Endothelial cell of umbilical vein (primary cell): ENCODE measurements around the gene DCC. TPM values are rescaled to one million over a fixed set of nuclear protein-coding genes. Genes with fewer than 3 reads are reported as not detected.

ENCODE experiments used
- BruUV-seq: library from RNA; stranded (reverse); fragments of 400-500 nt; replicated peaks from 2 replicates; lab custom pipeline; 2021; lab: Mats Ljungman, UMichigan
- CTCF ChIA-PET: fragments of 300-600, 350-600 bp; sonication (Branson Sonifier 250); formaldehyde crosslinking; loops from one replicate; lab custom pipeline; 2021; ENCODE audit warnings: antibody characterized with exemption, inconsistent platforms; lab: Charles Lee
- POLR2A ChIA-PET: fragments of 300-600, 350-600 bp; sonication (Branson Sonifier 250); formaldehyde crosslinking; loops from one replicate; lab custom pipeline; 2021; ENCODE audit warnings: antibody characterized with exemption, inconsistent platforms; lab: Charles Lee
- DNase-seq: peaks from one replicate; pipeline ENCODE4 v3.0.0-alpha.2; 2011; ENCODE audit warnings: low read depth, low spot score
- FAIRE-seq: peaks from 2 replicates; lab custom pipeline; 2011; peaks lifted over from hg19 to GRCh38; lab: Jason Lieb, UNC
- H2AFZ ChIP-seq: 2 replicates; pipeline ENCODE4 v1.6.0; 2012; ENCODE audit warnings: low read depth, low read length, control low read depth, inconsistent platforms
- H3K27ac ChIP-seq: 2 replicates; pipeline ENCODE4 v1.5.1; 2011; ENCODE audit warnings: low read depth, mild to moderate bottlenecking, control low read depth, low read length, moderate library complexity; ENCODE audit not compliant: insufficient read depth
- H3K27me3 ChIP-seq, 2 experiments: 2 replicates each; pipeline versions ENCODE4 v1.6.0 to v1.6.1; 2011; ENCODE audit warnings: low read length in 2 of 2, mixed read lengths in 1 of 2; ENCODE audit not compliant: control insufficient read depth in 2 of 2, insufficient read depth in 2 of 2
- H3K36me3 ChIP-seq, 2 experiments: 2 replicates in 1 of 2; 3 replicates in 1 of 2; pipeline ENCODE4 v1.5.1; 2011; ENCODE audit warnings: low read length in 2 of 2, mild to moderate bottlenecking in 1 of 2, moderate library complexity in 1 of 2; ENCODE audit not compliant: control insufficient read depth in 2 of 2, insufficient read depth in 2 of 2; ENCODE audit errors: extremely low read depth in 1 of 2
- H3K4me1 ChIP-seq: 3 replicates; pipeline ENCODE4 v1.5.1; 2011; ENCODE audit warnings: mild to moderate bottlenecking, low read length; ENCODE audit not compliant: control insufficient read depth, insufficient read depth; ENCODE audit errors: extremely low read depth
- H3K4me2 ChIP-seq: 2 replicates; pipeline ENCODE4 v1.6.1; 2011; ENCODE audit warnings: low read length, control low read depth, mixed read lengths; ENCODE audit not compliant: insufficient read depth
- H3K4me3 ChIP-seq, 3 experiments: fragments of 200-600 bp in 1 of 3; sonication (generic), shearing (Covaris generic) in 1 of 3; replicated peaks in 1 of 3; 2 replicates each; pipeline ENCODE4 v1.5.1; 2011 to 2016; ENCODE audit warnings: control low read depth in 3 of 3, low read length in 3 of 3, mild to moderate bottlenecking in 2 of 3, inconsistent platforms in 1 of 3, low read depth in 1 of 3, moderate library complexity in 1 of 3; ENCODE audit not compliant: insufficient read depth in 1 of 3
- H3K79me2 ChIP-seq: 2 replicates; pipeline ENCODE4 v1.6.0; 2012; ENCODE audit warnings: low read length, inconsistent platforms; ENCODE audit not compliant: control insufficient read depth, insufficient read depth
- H3K9ac ChIP-seq: replicated peaks from 2 replicates; pipeline ENCODE3; 2011; ENCODE audit warnings: low read length, control low read depth; ENCODE audit not compliant: insufficient read depth; ENCODE audit errors: extremely low read depth
- H3K9me1 ChIP-seq: replicated peaks from 3 replicates; pipeline ENCODE4 v1.6.0; 2011; ENCODE audit warnings: mild to moderate bottlenecking, low read length; ENCODE audit not compliant: control insufficient read depth, insufficient read depth; ENCODE audit errors: extremely low read depth
- H3K9me3 ChIP-seq: replicated peaks from 2 replicates; pipeline ENCODE4 v1.5.1; 2012; ENCODE audit warnings: low read length, inconsistent platforms; ENCODE audit not compliant: control insufficient read depth, insufficient read depth
- H4K20me1 ChIP-seq: replicated peaks from 2 replicates; pipeline ENCODE3; 2011; ENCODE audit warnings: mild to moderate bottlenecking, low read length; ENCODE audit not compliant: control insufficient read depth, insufficient read depth; ENCODE audit errors: extremely low read depth
- EZH2 ChIP-seq: IDR thresholded peaks from 2 replicates; pipeline ENCODE4 v1.6.1; 2012; ENCODE audit warnings: borderline replicate concordance, low read depth, mild to moderate bottlenecking, moderate library complexity, low read length, inconsistent platforms; ENCODE audit not compliant: severe bottlenecking
- FOS ChIP-seq: IDR thresholded peaks from 2 replicates; pipeline ENCODE4 v1.6.1; 2011; ENCODE audit warnings: mild to moderate bottlenecking, low read length, moderate library complexity, borderline replicate concordance; ENCODE audit not compliant: insufficient read depth
- GATA2 ChIP-seq: IDR thresholded peaks from 2 replicates; pipeline ENCODE4 v1.7.0; 2011; ENCODE audit warnings: low read depth, mild to moderate bottlenecking, moderate library complexity, mixed read lengths, low read length; ENCODE audit not compliant: insufficient read length, insufficient read depth
- JUN ChIP-seq: IDR thresholded peaks from 2 replicates; pipeline ENCODE4 v1.6.1; 2011; ENCODE audit warnings: borderline replicate concordance, low read depth; ENCODE audit not compliant: insufficient read length, insufficient read depth
- MYC ChIP-seq: IDR thresholded peaks from one replicate; pipeline ENCODE4 v1.6.1; 2011; ENCODE audit warnings: mild to moderate bottlenecking, low read depth, low read length
- POLR2A ChIP-seq: IDR thresholded peaks from 2 replicates; pipeline ENCODE4 v1.6.1; 2012; ENCODE audit warnings: low read depth, mild to moderate bottlenecking, control low read depth, low read length
- POLR2AphosphoS5 ChIP-seq: IDR thresholded peaks from 2 replicates; pipeline ENCODE4 v1.6.1; 2012; ENCODE audit warnings: low read depth, mild to moderate bottlenecking, control low read depth, low read length, moderate library complexity; ENCODE audit not compliant: insufficient read depth
- dilution Hi-C: fragments of 300-500 bp; cut with MboI; formaldehyde crosslinking; loops from one replicate; pipeline ENCODE4 v1.15.0; 2019; ENCODE audit warnings: low sequenced_read_pairs; ENCODE audit not compliant: extremely low pct_ligation_motif_present
- intact Hi-C: fragments of 100-400 bp; cut with micrococcal nuclease; formaldehyde crosslinking; loops from one replicate; pipeline ENCODE4 v1.10.0; 2022
- polyA plus RNA-seq, 4 experiments: library from polyadenylated mRNA; depleted of rRNA in 3 of 4; stranded (reverse) in 3 of 4; unstranded in 1 of 4; fragments of >200 nt; gene quantifications; 2 replicates each; pipeline versions ENCODE4 v1.2.1 to v1.2.3, GENCODE V29; 2011 to 2012; ENCODE audit warnings: missing spikeins in 1 of 4
- total RNA-seq: library from RNA; stranded (reverse); gene quantifications from 2 replicates; pipeline ENCODE4 v1.2.3, GENCODE V29; 2021
- TF ChIP-seq, protein P1 (sequence below), 2 donors: IDR thresholded peaks; 1 replicate in 1 of 2; 2 replicates in 1 of 2; pipeline ENCODE4 v1.5.1; 2011; ENCODE audit warnings: low read length in 2 of 2, mild to moderate bottlenecking in 2 of 2, moderate library complexity in 2 of 2, control low read depth in 1 of 2, inconsistent platforms in 1 of 2, low read depth in 1 of 2; ENCODE audit not compliant: insufficient read depth in 1 of 2; ENCODE audit errors: extremely low read depth in 1 of 2
- TF ChIP-seq, protein P2 (sequence below): IDR thresholded peaks from 2 replicates; pipeline ENCODE4 v1.6.1; 2011; ENCODE audit not compliant: insufficient read depth, insufficient read length

The DCC gene
- total and polyA plus RNA-seq, 2 donors (not counting 3 experiments of a cell fraction or from before 2014, with no cell fraction given) = not detected

DNA sequence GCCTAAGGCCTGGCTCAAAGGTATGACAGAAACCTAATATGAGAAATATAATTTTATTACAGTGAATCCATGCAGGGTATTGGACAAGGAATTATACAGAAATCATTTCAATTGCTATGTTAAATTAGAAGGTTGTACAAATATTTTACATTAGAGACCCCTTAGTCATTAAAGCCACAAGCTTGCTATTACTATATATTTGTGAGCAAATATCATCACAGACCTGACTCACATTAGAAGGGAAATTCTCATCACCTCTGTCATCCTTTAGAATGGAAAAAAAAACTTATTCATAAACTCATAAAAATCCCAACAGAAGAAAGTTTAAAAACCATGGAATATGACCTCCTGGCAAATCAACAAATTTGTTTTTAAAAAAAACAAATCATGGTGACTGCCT lies 277.9 kb downstream of the DCC start:
- no peak for FAIRE-seq
- POLR2A ChIA-PET = no interaction called here
- no TSS peak for BruUV-seq

More for the DNA sequence above, 277.9 kb downstream of the DCC start:
- Histone ChIP-seq H3K27ac (no peak overlapping the region), H3K4me2 (no peak overlapping the region), H3K9me3 (peaks cover 2% of the 10 kb centered on the region), H3K4me3 (no peak overlapping the region), H4K20me1 (no peaks in the 10 kb centered on the region), H2AFZ (no peak overlapping the region), H3K79me2 (no peaks in the 10 kb centered on the region), H3K27me3 (no peaks in the 10 kb centered on the region), H3K4me1 (no peaks in the 10 kb centered on the region), H3K36me3 (no peaks in the 10 kb centered on the region), H3K9me1 (no peaks in the 10 kb centered on the region), H3K9ac (no peak overlapping the region)
- no peak for TF ChIP-seq POLR2AphosphoS5
- TF ChIP-seq, protein P1, sequence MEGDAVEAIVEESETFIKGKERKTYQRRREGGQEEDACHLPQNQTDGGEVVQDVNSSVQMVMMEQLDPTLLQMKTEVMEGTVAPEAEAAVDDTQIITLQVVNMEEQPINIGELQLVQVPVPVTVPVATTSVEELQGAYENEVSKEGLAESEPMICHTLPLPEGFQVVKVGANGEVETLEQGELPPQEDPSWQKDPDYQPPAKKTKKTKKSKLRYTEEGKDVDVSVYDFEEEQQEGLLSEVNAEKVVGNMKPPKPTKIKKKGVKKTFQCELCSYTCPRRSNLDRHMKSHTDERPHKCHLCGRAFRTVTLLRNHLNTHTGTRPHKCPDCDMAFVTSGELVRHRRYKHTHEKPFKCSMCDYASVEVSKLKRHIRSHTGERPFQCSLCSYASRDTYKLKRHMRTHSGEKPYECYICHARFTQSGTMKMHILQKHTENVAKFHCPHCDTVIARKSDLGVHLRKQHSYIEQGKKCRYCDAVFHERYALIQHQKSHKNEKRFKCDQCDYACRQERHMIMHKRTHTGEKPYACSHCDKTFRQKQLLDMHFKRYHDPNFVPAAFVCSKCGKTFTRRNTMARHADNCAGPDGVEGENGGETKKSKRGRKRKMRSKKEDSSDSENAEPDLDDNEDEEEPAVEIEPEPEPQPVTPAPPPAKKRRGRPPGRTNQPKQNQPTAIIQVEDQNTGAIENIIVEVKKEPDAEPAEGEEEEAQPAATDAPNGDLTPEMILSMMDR (IDR thresholded peaks at IDR 0.05; ENCODE audit: extremely low read depth in 1 of 2, insufficient read depth in 1 of 2, low read depth in 1 of 2, low read length in 2 of 2) = no peak
- no peak for TF ChIP-seq MYC
- TF ChIP-seq POLR2A = no peak
- no peak for TF ChIP-seq GATA2
- no peak for TF ChIP-seq JUN
- no peak for TF ChIP-seq FOS
- no peak for TF ChIP-seq EZH2
- TF ChIP-seq, protein P2, sequence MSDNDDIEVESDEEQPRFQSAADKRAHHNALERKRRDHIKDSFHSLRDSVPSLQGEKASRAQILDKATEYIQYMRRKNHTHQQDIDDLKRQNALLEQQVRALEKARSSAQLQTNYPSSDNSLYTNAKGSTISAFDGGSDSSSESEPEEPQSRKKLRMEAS = no peak
- no peak for DNase-seq
- CTCF ChIA-PET = no interaction called here
- intact Hi-C loops (no loop called here), dilution Hi-C loops (no loop called here)
